Cardiac muscle cell (in vitro differentiated cells and primary cell): ENCODE results near the gene RGS9. TPM values are rescaled to one million over a fixed set of nuclear protein-coding genes. Genes with fewer than 3 reads are reported as not detected.

Experiments used
- DNase-seq, 2 donors: peaks; one replicate each; pipeline versions ENCODE4 v3.0.0 to v3.0.0-alpha.2; 2010 to 2017; ENCODE audit warnings: low read depth in 1 of 2, low spot score in 1 of 2
- H3K27ac ChIP-seq: fragments of 200-600 bp; sonication (generic); 2 replicates; pipeline ENCODE4 v1.5.1; 2016
- H3K27me3 ChIP-seq: fragments of 200-600 bp; sonication (generic); 2 replicates; pipeline ENCODE4 v1.6.0; 2016; ENCODE audit warnings: control low read depth
- H3K36me3 ChIP-seq: fragments of 200-600 bp; sonication (generic); 2 replicates; pipeline ENCODE4 v1.5.1; 2016; ENCODE audit warnings: control low read depth
- H3K4me1 ChIP-seq: fragments of 200-600 bp; sonication (generic); 2 replicates; pipeline ENCODE4 v1.8.1; 2017; ENCODE audit warnings: low read depth, mild to moderate bottlenecking, mixed run types
- H3K4me3 ChIP-seq: fragments of 200-600 bp; sonication (generic); 2 replicates; pipeline ENCODE4 v1.5.1; 2016; ENCODE audit warnings: mild to moderate bottlenecking
- H3K9me3 ChIP-seq: fragments of 200-600 bp; sonication (generic); 2 replicates; pipeline ENCODE4 v1.5.1; 2017; ENCODE audit warnings: low read depth, mild to moderate bottlenecking, control low read depth
- polyA plus RNA-seq: library from polyadenylated mRNA; unstranded; fragments of >200 nt; fragmentation: Nextera tagmentation; extraction: Ambion mirVana; gene quantifications from 2 replicates; pipeline ENCODE4 v1.2.1, GENCODE V29; 2016
- total RNA-seq: library from RNA; depleted of rRNA; stranded (reverse); fragments of >200 nt; gene quantifications from 2 replicates; pipeline ENCODE4 v1.2.3, GENCODE V29; 2016
- TF ChIP-seq, protein P1 (sequence below): IDR thresholded peaks from 2 replicates; pipeline ENCODE4 v1.5.1; 2012; ENCODE audit warnings: low read depth, mild to moderate bottlenecking, low read length

The RGS9 gene
- total and polyA plus RNA-seq, 2 experiments from 2014 or later: 4.7 to 5.5 TPM

GRCh38 chr17:65117384-65118035 lies 19.7 kb upstream of the RGS9 start:
- no peaks in the 10 kb centered on the region for H3K36me3 ChIP-seq
- TF ChIP-seq, protein P1, sequence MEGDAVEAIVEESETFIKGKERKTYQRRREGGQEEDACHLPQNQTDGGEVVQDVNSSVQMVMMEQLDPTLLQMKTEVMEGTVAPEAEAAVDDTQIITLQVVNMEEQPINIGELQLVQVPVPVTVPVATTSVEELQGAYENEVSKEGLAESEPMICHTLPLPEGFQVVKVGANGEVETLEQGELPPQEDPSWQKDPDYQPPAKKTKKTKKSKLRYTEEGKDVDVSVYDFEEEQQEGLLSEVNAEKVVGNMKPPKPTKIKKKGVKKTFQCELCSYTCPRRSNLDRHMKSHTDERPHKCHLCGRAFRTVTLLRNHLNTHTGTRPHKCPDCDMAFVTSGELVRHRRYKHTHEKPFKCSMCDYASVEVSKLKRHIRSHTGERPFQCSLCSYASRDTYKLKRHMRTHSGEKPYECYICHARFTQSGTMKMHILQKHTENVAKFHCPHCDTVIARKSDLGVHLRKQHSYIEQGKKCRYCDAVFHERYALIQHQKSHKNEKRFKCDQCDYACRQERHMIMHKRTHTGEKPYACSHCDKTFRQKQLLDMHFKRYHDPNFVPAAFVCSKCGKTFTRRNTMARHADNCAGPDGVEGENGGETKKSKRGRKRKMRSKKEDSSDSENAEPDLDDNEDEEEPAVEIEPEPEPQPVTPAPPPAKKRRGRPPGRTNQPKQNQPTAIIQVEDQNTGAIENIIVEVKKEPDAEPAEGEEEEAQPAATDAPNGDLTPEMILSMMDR: no peak
- H3K27me3 ChIP-seq: peaks cover 5% of the 10 kb centered on the region
- H3K27ac ChIP-seq: no peak overlapping the region
- no peaks in the 10 kb centered on the region for H3K4me1 ChIP-seq
- H3K9me3 ChIP-seq: no peaks in the 10 kb centered on the region
- H3K4me3 ChIP-seq: no peak overlapping the region
- DNase-seq: no peak

DNA sequence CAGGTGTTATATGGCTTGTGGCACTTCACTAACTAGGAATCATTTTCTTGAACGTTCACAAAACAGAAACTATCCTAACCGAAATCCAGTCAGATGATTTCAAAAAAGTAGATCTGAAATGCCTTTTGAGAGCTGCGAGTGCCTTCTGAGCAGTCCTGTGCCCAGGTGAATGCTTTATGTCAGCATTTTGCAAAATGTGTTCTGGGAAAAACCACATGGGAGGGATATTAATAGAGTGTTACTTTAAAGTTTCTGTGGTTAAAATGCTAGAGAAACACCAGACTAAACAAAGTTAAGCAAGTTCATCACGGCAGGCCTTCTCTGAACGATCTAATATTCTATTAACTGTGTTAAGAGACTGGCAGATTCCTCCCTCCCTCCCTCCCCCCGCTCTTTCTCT lies 15.8 kb upstream of the RGS9 start:
- no peak overlapping the region for H3K4me3 ChIP-seq
- DNase-seq: no peak
- TF ChIP-seq, protein P1: no peak
- no peaks in the 10 kb centered on the region for H3K9me3 ChIP-seq
- H3K4me1 ChIP-seq: no peaks in the 10 kb centered on the region
- no peaks in the 10 kb centered on the region for H3K36me3 ChIP-seq
- no peak overlapping the region for H3K27ac ChIP-seq
- H3K27me3 ChIP-seq: peaks cover 5% of the 10 kb centered on the region

GRCh38 chr17:65121916-65122806 lies 15.0 kb upstream of the RGS9 start:
- TF ChIP-seq, protein P1: no peak
- H3K4me3 ChIP-seq: peak overlapping the region; percentile 65
- H3K27ac ChIP-seq: no peak overlapping the region
- H3K9me3 ChIP-seq: no peaks in the 10 kb centered on the region
- H3K27me3 ChIP-seq: peaks cover 5% of the 10 kb centered on the region
- DNase-seq: no peak
- H3K36me3 ChIP-seq: no peaks in the 10 kb centered on the region
- no peaks in the 10 kb centered on the region for H3K4me1 ChIP-seq

- TF ChIP-seq, protein P1: no peak
- H3K36me3 ChIP-seq: no peaks in the 10 kb centered on the region
- H3K27me3 ChIP-seq: peaks cover 5% of the 10 kb centered on the region
- peak; percentile 93 to 94 for DNase-seq
- no peaks in the 10 kb centered on the region for H3K4me1 ChIP-seq
- peak overlapping the region; percentile 65 for H3K4me3 ChIP-seq
- no peaks in the 10 kb centered on the region for H3K9me3 ChIP-seq
- peak overlapping the region; percentile 94 for H3K27ac ChIP-seq
Observed at GRCh38 chr17:65122836-65123756, 14.1 kb upstream of the RGS9 start.
